Vagina (tissue), 2 donors: ENCODE measurements around the gene MYO15B.

ENCODE experiments used
- POLR2A ChIP-seq, 2 donors: fragments of 450-650 bp; IDR thresholded peaks; one replicate each; pipeline ENCODE4 v1.6.1; 2017; ENCODE audit warnings: antibody characterized with exemption in 2 of 2, mild to moderate bottlenecking in 2 of 2, moderate library complexity in 2 of 2
- TF ChIP-seq, protein P1 (sequence below), 3 experiments: fragments of 450-650 bp in 2 of 3; fragments of 200-600 bp in 1 of 3; sonication (generic) in 1 of 3; IDR thresholded peaks; one replicate each; pipeline ENCODE4 v1.5.1; 2017 to 2019; ENCODE audit warnings: antibody characterized with exemption in 3 of 3, mild to moderate bottlenecking in 2 of 3, moderate library complexity in 2 of 3

DNA sequence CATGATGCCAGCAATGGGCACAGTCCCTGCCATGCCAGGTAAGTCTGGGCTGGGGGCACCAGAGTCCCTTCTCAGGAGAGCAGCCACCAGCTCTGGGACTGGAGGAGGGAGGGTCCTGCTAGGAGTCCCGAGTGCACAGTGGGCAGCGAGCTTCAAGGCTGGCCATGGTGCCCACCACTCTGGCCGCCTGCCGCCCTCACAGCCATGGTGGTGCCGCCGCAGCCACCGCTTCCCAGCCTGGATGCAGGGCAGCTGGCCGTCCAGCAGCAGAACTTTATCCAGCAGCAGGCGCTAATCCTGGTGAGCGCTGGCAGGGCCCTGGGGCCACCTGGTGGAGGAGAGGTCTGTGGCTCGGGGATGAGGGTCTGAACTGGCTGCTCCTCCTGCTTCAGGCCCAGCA is 27.7 kb downstream of the MYO15B start:
- TF ChIP-seq, protein P1, sequence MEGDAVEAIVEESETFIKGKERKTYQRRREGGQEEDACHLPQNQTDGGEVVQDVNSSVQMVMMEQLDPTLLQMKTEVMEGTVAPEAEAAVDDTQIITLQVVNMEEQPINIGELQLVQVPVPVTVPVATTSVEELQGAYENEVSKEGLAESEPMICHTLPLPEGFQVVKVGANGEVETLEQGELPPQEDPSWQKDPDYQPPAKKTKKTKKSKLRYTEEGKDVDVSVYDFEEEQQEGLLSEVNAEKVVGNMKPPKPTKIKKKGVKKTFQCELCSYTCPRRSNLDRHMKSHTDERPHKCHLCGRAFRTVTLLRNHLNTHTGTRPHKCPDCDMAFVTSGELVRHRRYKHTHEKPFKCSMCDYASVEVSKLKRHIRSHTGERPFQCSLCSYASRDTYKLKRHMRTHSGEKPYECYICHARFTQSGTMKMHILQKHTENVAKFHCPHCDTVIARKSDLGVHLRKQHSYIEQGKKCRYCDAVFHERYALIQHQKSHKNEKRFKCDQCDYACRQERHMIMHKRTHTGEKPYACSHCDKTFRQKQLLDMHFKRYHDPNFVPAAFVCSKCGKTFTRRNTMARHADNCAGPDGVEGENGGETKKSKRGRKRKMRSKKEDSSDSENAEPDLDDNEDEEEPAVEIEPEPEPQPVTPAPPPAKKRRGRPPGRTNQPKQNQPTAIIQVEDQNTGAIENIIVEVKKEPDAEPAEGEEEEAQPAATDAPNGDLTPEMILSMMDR (IDR thresholded peaks at IDR 0.05): no peak
- no peak for TF ChIP-seq POLR2A (IDR thresholded peaks at IDR 0.05)
